CD4-positive, alpha-beta memory T cell (primary cell): ENCODE data around the gene CCDC102A. TPM values are rescaled to one million over a fixed set of nuclear protein-coding genes. Genes with fewer than 3 reads are reported as not detected.
A peak's percentile ranks its signal among the peaks of the same experiment; 100 is the strongest.

Experiments
- CTCF ChIA-PET: fragments of 350-600 bp; sonication (Branson Sonifier 250); formaldehyde crosslinking; loops from one replicate; lab custom pipeline; 2021; ENCODE audit warnings: inconsistent platforms; ENCODE audit not compliant: partially characterized antibody; lab: Charles Lee
- POLR2A ChIA-PET: fragments of 350-600 bp; sonication (Branson Sonifier 250); formaldehyde crosslinking; loops from one replicate; lab custom pipeline; 2021; ENCODE audit not compliant: partially characterized antibody; lab: Charles Lee
- DNase-seq, 5 donors: peaks; one replicate each; pipeline versions ENCODE4 v3.0.0 to v3.0.0-alpha.2; 2020 to 2022; ENCODE audit warnings: mixed read lengths in 1 of 5
- H3K27ac ChIP-seq: one replicate; pipeline ENCODE4 v1.7.0; 2013; ENCODE audit warnings: low read depth, low read length
- H3K27me3 ChIP-seq: 2 replicates; pipeline ENCODE4 v1.7.0; 2013; ENCODE audit warnings: mild to moderate bottlenecking, low read length, moderate library complexity; ENCODE audit not compliant: insufficient read depth
- H3K36me3 ChIP-seq: 2 replicates; pipeline ENCODE4 v1.7.0; 2013; ENCODE audit warnings: mild to moderate bottlenecking, low read length, moderate library complexity; ENCODE audit not compliant: insufficient read depth
- H3K4me1 ChIP-seq: 2 replicates; pipeline ENCODE4 v1.7.0; 2013; ENCODE audit warnings: mild to moderate bottlenecking, low read length, moderate library complexity; ENCODE audit not compliant: insufficient read depth
- H3K4me3 ChIP-seq, 2 donors: one replicate each; pipeline ENCODE4 v1.7.0; 2013; ENCODE audit warnings: low read length in 2 of 2, mild to moderate bottlenecking in 1 of 2
- H3K9me3 ChIP-seq, 2 donors: one replicate each; pipeline ENCODE4 v1.7.0; 2013; ENCODE audit warnings: low read length in 2 of 2, control low read depth in 1 of 2; ENCODE audit not compliant: control insufficient read depth in 1 of 2
- H3K27ac Mint-ChIP-seq, 7 donors: one replicate each; pipeline ENCODE4 v1.8.0; 2020 to 2021; ENCODE audit warnings: mixed read lengths in 7 of 7, mild to moderate bottlenecking in 6 of 7, inconsistent platforms in 3 of 7, moderate library complexity in 3 of 7
- H3K27me3 Mint-ChIP-seq, 2 donors: one replicate each; pipeline ENCODE4 v1.8.0; 2020 to 2021; ENCODE audit warnings: mixed read lengths in 2 of 2
- H3K36me3 Mint-ChIP-seq, 2 donors: one replicate each; pipeline ENCODE4 v1.8.0; 2020 to 2021; ENCODE audit warnings: mixed read lengths in 2 of 2, inconsistent platforms in 1 of 2, mild to moderate bottlenecking in 1 of 2
- H3K4me1 Mint-ChIP-seq, 4 donors: one replicate each; pipeline ENCODE4 v1.8.0; 2020 to 2021; ENCODE audit warnings: mixed read lengths in 4 of 4, mild to moderate bottlenecking in 1 of 4
- H3K4me3 Mint-ChIP-seq, 8 donors: one replicate each; pipeline ENCODE4 v1.8.0; 2020 to 2021; ENCODE audit warnings: mixed read lengths in 8 of 8, mild to moderate bottlenecking in 7 of 8, moderate library complexity in 6 of 8, inconsistent platforms in 3 of 8
- H3K9me3 Mint-ChIP-seq, 8 donors: one replicate each; pipeline ENCODE4 v1.8.0; 2020 to 2021; ENCODE audit warnings: mixed read lengths in 8 of 8, mild to moderate bottlenecking in 5 of 8, inconsistent platforms in 3 of 8, moderate library complexity in 1 of 8
- intact Hi-C: fragments of 100-400 bp; cut with micrococcal nuclease; formaldehyde crosslinking; loops from one replicate; pipeline ENCODE4 v1.15.1; 2023
- polyA plus RNA-seq, 2 donors: library from polyadenylated mRNA; unstranded; fragments of 300-500 nt; fragmentation: Illumina TruSeq; gene quantifications; one replicate each; pipeline ENCODE4 v1.2.3, GENCODE V29; 2021
- total RNA-seq, 2 experiments: library from RNA; stranded (reverse); gene quantifications; one replicate each; pipeline ENCODE4 v1.2.3, GENCODE V29; 2021

Gene CCDC102A
- total and polyA plus RNA-seq, 4 experiments from 2014 or later, result 1.2 to 9.9 (median 5.1) TPM

DNA sequence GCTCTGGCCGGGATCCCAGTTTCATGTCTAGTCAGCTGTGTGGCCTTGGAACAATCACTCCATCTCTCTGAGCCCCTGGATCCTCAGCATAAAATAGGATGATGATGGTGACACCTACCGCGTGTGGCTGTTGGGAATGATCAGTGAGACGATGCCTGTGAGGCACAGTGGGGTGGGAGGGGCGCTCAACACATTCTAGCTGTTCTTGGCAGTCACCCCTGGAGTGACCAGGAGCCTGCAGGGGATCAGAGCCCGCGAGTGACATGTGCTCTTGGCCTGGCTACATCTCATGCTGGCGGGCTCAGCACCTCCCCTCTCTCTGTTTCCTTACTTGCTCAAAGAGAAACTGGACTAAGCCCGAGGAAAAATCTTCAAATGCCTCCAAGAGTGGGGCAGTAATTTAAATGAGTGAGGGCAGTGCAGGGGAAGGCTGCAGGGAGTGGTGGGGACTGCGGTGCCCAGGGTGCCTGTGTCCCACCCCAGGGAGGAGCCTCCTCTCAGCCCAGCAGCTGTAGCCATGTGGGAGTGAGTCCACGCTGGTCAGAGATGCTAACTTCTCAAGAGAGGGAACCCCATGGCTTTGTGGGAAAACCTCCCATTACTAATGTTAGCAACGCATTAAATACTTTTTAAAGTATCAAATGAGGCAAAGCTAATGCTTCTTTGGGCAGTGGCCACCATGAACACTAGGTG lies 27.0 kb downstream of the CCDC102A start:
- Histone ChIP-seq H3K36me3 (no peaks in the 10 kb centered on the region), H3K9me3 (no peaks in the 10 kb centered on the region), H3K4me3 (no peak overlapping the region), H3K27me3 (no peaks in the 10 kb centered on the region), H3K4me1 (no peaks in the 10 kb centered on the region), H3K27ac (no peak overlapping the region)
- Mint-ChIP-seq H3K27me3 (no peaks in the 10 kb centered on the region), H3K36me3 (peaks cover 4 to 10% of the 10 kb centered on the region in 2 donors), H3K4me3 (no peak overlapping the region), H3K27ac (no peak overlapping the region), H3K4me1 (no peaks in the 10 kb centered on the region), H3K9me3 (no peaks in the 10 kb centered on the region)
- POLR2A ChIA-PET, result no interaction called here
- intact Hi-C loops, result no loop called here
- CTCF ChIA-PET, result interaction anchor here (0.5 to 1.1 kb wide), 2 partner anchors 10 to 141 kb away, joined by 4 read pairs; no protein-coding TSS in a partner anchor
- DNase-seq, result no peak

DNA sequence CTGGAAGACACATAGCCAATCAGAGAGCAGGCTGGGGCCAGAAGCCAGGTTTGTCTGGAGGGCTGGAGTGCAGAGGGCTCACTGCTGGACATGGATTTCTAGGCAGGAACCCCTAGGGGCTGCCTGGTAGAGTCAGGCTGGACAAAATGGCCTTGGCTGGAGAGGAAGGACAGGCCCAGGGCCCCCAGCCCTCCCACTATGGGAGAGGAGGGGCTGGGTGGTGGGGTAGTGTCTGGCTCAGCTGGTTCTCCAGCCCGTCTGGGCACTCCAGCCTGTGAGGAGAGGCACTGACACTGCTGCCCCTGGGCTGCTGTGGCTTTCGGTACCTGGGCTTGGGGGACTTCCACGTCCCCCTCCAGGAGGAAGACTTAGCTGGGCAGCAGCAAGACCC lies 28.3 kb downstream of the CCDC102A start:
- Histone ChIP-seq H3K4me3 (no peak overlapping the region), H3K9me3 (no peaks in the 10 kb centered on the region), H3K27ac (no peak overlapping the region), H3K27me3 (no peaks in the 10 kb centered on the region), H3K36me3 (no peaks in the 10 kb centered on the region), H3K4me1 (no peaks in the 10 kb centered on the region)
- no peaks in the 10 kb centered on the region for H3K4me1 Mint-ChIP-seq
- POLR2A ChIA-PET, result no interaction called here
- peaks cover 4% of the 10 kb centered on the region in 2 donors for H3K36me3 Mint-ChIP-seq
- no peak for DNase-seq
- CTCF ChIA-PET, result interaction anchor here (1.0 kb wide), 1 partner anchor 12 kb away, joined by 4 read pairs; no protein-coding TSS in a partner anchor
- H3K4me3 Mint-ChIP-seq, result no peak overlapping the region
- intact Hi-C loops, result no loop called here
- H3K27ac Mint-ChIP-seq, result no peak overlapping the region
- no peaks in the 10 kb centered on the region for H3K9me3 Mint-ChIP-seq
- H3K27me3 Mint-ChIP-seq, result no peaks in the 10 kb centered on the region

DNA sequence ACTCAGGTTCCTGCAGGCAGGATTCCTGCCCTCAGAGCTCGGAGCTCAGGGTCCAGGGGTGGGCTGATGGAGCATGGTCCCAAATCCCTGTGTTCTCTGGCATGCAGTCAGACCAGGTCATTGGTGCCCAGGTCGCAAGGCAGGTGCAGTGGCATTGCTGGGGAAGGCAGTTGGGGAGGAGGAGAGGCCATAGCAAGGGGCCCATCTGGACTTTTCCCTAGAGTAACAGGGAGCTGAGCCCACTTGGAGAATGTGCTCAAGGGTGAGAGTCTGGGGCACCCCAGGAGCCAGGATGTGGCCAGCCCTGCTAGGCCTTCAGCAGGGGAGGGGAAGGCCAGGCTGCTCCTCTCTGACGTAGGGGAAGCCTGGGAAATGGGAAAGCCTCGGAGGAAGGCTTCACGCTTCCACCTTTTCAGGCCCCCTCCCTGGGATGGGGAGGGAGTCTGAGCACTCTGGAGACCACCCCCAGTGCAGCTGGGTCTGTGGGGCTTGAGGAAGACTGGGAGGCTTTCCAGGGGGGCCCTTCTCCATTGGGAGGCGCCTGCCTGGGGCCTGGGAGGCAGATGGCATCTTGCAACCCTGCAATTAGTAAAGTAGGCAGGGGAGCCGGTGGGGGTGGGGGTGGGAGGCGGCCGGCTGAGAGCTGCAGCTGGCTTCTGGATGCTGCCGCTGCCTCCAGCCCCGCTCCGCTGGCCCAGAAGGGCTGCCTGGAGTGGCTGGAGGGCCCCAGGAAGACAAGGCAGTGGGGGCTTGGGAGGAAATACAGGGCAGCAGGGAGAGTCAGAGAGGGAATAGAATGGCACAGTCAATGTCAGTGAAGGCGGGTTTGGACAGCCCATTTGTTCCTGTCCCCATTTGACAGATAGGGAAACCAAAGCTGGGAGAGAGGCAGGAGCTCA lies 29.0 kb downstream of the CCDC102A start:
- H3K4me1 ChIP-seq, result no peaks in the 10 kb centered on the region
- Mint-ChIP-seq H3K4me3 (no peak overlapping the region), H3K27me3 (no peaks in the 10 kb centered on the region), H3K4me1 (no peaks in the 10 kb centered on the region), H3K9me3 (no peaks in the 10 kb centered on the region), H3K36me3 (peaks cover 0 to 4% of the 10 kb centered on the region in 2 donors), H3K27ac (peak overlapping the region in 1 of 7 donors; percentile 19)
- H3K27me3 ChIP-seq, result no peaks in the 10 kb centered on the region
- CTCF ChIA-PET, result interaction anchor here (1.0 kb wide), 1 partner anchor 13 kb away, joined by 4 read pairs; no protein-coding TSS in a partner anchor
- H3K36me3 ChIP-seq, result no peaks in the 10 kb centered on the region
- no peak for DNase-seq
- no peak overlapping the region for H3K27ac ChIP-seq
- POLR2A ChIA-PET, result no interaction called here
- intact Hi-C loops, result no loop called here
- H3K4me3 ChIP-seq, result no peak overlapping the region
- H3K9me3 ChIP-seq, result no peaks in the 10 kb centered on the region

DNA sequence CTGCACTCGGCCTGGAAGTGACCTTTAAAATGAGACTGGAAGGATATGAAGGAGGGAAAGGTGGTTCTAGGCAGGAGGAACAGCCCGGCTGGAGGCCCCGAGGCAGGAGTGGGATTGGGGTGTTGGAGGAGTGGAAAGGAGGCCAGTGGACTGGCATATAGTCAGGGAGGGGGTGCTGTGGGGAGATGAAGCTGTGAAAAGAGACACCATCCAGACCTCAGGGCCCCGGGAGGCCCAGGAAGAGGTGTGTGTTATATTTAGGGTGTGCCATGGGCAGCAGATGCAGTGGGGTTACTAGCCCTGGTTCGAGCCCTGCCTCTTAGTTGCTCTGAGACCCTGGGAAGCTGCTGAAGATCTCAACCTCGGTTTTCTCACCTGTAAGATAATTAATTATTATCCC lies 31.2 kb downstream of the CCDC102A start:
- intact Hi-C loops, result no loop called here
- H3K9me3 ChIP-seq, result no peaks in the 10 kb centered on the region
- H3K27me3 ChIP-seq, result no peaks in the 10 kb centered on the region
- CTCF ChIA-PET, result interaction anchor here (0.5 to 1.0 kb wide), 3 partner anchors 9 to 27 kb away, joined by 3 to 4 read pairs (median 4); no protein-coding TSS in a partner anchor
- no peak overlapping the region for H3K4me3 ChIP-seq
- Mint-ChIP-seq H3K4me1 (peaks cover 3 to 11% (median 9%) of the 10 kb centered on the region in 4 donors), H3K27me3 (no peaks in the 10 kb centered on the region), H3K4me3 (no peak overlapping the region), H3K36me3 (no peaks in the 10 kb centered on the region), H3K9me3 (no peaks in the 10 kb centered on the region), H3K27ac (no peak overlapping the region)
- no peaks in the 10 kb centered on the region for H3K36me3 ChIP-seq
- DNase-seq, result no peak
- H3K4me1 ChIP-seq, result peaks cover 12% of the 10 kb centered on the region
- POLR2A ChIA-PET, result no interaction called here
- H3K27ac ChIP-seq, result no peak overlapping the region

DNA sequence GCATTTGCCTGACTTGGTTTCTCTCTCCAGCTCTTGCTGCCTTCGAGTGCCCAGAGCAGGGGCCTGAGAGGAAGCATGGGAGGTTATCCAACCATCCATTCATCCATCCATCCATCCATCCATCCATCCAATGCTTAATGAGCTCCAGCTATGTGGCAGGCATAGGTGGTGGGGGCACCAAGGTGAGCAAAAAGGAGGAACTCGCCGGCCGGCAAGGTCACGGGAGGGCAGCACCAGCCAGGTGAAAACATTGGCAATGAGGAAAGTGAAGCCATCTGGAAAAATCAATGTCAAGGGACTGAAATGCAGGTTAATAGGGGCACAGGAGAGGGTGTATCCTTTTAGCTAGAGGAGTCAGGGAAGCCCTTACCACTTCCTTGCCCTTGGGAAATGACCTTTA lies 31.9 kb downstream of the CCDC102A start:
- no peak overlapping the region for H3K4me3 Mint-ChIP-seq
- H3K27me3 ChIP-seq, result no peaks in the 10 kb centered on the region
- no peaks in the 10 kb centered on the region for H3K36me3 Mint-ChIP-seq
- intact Hi-C loops, result no loop called here
- H3K9me3 ChIP-seq, result no peaks in the 10 kb centered on the region
- no peak for DNase-seq
- no peaks in the 10 kb centered on the region for H3K36me3 ChIP-seq
- peaks cover 12% of the 10 kb centered on the region for H3K4me1 ChIP-seq
- peaks cover 3 to 11% (median 9%) of the 10 kb centered on the region in 4 donors for H3K4me1 Mint-ChIP-seq
- H3K4me3 ChIP-seq, result no peak overlapping the region
- ChIA-PET POLR2A (interaction anchor here (0.7 kb wide), 1 partner anchor 17 kb away, joined by 3 read pairs; no protein-coding TSS in a partner anchor), CTCF (interaction anchor here (0.5 to 0.7 kb wide), 2 partner anchors 16 to 26 kb away, joined by 3 to 4 read pairs; no protein-coding TSS in a partner anchor)
- peak overlapping the region in 1 of 7 donors; percentile 7 for H3K27ac Mint-ChIP-seq
- H3K27ac ChIP-seq, result no peak overlapping the region
- H3K27me3 Mint-ChIP-seq, result no peaks in the 10 kb centered on the region
- H3K9me3 Mint-ChIP-seq, result no peaks in the 10 kb centered on the region

DNA sequence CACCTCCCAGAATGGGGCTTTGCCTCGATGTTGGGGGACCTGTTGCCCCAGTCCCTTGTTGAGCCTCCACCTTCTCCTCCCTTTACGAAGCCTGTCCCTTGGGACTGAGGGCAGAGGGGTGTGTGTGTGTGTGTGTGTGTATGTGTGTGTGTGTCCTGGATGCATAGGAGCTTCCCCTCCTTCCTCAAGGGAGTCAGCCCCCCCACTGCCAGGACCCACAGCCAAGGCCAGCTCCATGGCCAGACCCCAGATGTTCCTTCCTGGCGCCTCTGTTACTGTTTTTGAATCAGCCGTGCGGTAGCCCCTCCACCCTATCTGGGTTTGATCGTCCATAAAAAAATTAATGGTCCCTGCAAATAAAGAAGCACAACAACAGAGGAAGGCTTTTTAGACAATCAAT lies 32.4 kb downstream of the CCDC102A start:
- H3K9me3 Mint-ChIP-seq, result no peaks in the 10 kb centered on the region
- peaks cover 12% of the 10 kb centered on the region for H3K4me1 ChIP-seq
- intact Hi-C loops, result no loop called here
- peaks cover 3 to 11% (median 9%) of the 10 kb centered on the region in 4 donors for H3K4me1 Mint-ChIP-seq
- H3K27me3 Mint-ChIP-seq, result no peaks in the 10 kb centered on the region
- CTCF ChIA-PET, result interaction anchor here (0.6 kb wide), 1 partner anchor 16 kb away, joined by 3 read pairs; no protein-coding TSS in a partner anchor
- H3K27ac ChIP-seq, result no peak overlapping the region
- H3K36me3 Mint-ChIP-seq, result no peaks in the 10 kb centered on the region
- POLR2A ChIA-PET, result interaction anchor here (0.7 kb wide), 1 partner anchor 17 kb away, joined by 3 read pairs; no protein-coding TSS in a partner anchor
- H3K4me3 ChIP-seq, result no peak overlapping the region
- DNase-seq, result no peak
- H3K36me3 ChIP-seq, result no peaks in the 10 kb centered on the region
- H3K4me3 Mint-ChIP-seq, result no peak overlapping the region
- peak overlapping the region in 1 of 7 donors; percentile 37 for H3K27ac Mint-ChIP-seq
- H3K9me3 ChIP-seq, result no peaks in the 10 kb centered on the region
- H3K27me3 ChIP-seq, result no peaks in the 10 kb centered on the region

DNA sequence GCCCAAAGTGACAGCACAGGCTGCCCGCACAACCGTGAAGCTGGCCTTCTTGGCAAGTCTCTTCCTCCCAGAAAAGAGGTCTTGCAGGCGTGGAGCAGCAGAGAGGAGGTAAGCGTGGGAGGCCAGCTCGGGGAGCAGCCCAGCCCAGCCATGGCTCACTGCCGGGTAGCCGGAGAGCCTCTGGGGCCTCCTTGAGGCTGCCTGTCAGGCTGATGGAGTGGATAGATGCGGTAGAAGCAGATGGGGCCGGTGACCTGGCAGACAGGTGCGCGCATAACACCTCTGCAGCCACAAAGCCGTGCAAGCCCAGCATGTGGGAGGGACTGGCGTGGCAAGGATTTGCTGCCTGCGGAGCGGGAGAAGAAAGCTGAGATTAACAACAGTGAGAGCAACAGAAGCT lies 33.0 kb downstream of the CCDC102A start:
- H3K9me3 ChIP-seq, result no peaks in the 10 kb centered on the region
- no peaks in the 10 kb centered on the region for H3K36me3 Mint-ChIP-seq
- ChIA-PET CTCF (interaction anchor here (0.6 kb wide), 1 partner anchor 17 kb away, joined by 3 read pairs; no protein-coding TSS in a partner anchor), POLR2A (no interaction called here)
- H3K4me1 Mint-ChIP-seq, result peaks cover 3 to 11% (median 9%) of the 10 kb centered on the region in 4 donors
- H3K27ac ChIP-seq, result no peak overlapping the region
- peak overlapping the region in 1 of 7 donors; percentile 7 for H3K27ac Mint-ChIP-seq
- no peak overlapping the region for H3K4me3 Mint-ChIP-seq
- H3K9me3 Mint-ChIP-seq, result no peaks in the 10 kb centered on the region
- peaks cover 12% of the 10 kb centered on the region for H3K4me1 ChIP-seq
- no peaks in the 10 kb centered on the region for H3K27me3 Mint-ChIP-seq
- intact Hi-C loops, result no loop called here
- no peaks in the 10 kb centered on the region for H3K36me3 ChIP-seq
- DNase-seq, result no peak
- no peak overlapping the region for H3K4me3 ChIP-seq
- no peaks in the 10 kb centered on the region for H3K27me3 ChIP-seq
